OCI-LY7 (cell line): ENCODE results near the gene RPL38.

Experiments
- EZH2phosphoT487 ChIP-seq: fragments of 200-600 bp; sonication (generic); IDR thresholded peaks from 2 replicates; pipeline ENCODE4 v1.6.1; 2018; ENCODE audit warnings: low read depth, borderline replicate concordance, mild to moderate bottlenecking, mixed run types, antibody characterized with exemption, low read length, moderate library complexity, mixed read lengths
- TF ChIP-seq, protein P1 (sequence below): fragments of 200-600 bp; sonication (generic); conservative IDR thresholded peaks from 2 replicates; pipeline ENCODE4 v1.5.1; 2014; ENCODE audit warnings: mild to moderate bottlenecking, antibody characterized with exemption, low read length, moderate library complexity, mixed read lengths

DNA sequence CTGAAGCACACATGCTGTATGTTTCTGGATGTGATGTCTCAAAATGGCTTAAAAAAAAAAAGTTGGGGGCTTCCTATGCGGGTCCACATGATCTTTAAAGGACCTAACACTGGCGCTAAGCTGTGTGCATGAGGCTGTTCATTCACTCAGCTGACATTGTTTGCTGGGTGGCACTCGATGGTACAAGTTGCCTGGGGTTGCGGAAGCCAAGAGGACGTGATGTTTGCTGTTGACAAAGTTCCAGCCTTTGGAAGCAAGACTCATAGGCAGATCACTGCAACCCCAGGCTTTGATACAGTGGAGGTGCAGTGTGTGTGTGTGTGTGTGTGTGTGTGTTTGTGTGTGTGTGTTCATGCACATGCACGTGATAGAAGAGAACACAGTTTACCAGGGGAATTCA is 41.1 kb downstream of the RPL38 start:
- TF ChIP-seq, protein P1, sequence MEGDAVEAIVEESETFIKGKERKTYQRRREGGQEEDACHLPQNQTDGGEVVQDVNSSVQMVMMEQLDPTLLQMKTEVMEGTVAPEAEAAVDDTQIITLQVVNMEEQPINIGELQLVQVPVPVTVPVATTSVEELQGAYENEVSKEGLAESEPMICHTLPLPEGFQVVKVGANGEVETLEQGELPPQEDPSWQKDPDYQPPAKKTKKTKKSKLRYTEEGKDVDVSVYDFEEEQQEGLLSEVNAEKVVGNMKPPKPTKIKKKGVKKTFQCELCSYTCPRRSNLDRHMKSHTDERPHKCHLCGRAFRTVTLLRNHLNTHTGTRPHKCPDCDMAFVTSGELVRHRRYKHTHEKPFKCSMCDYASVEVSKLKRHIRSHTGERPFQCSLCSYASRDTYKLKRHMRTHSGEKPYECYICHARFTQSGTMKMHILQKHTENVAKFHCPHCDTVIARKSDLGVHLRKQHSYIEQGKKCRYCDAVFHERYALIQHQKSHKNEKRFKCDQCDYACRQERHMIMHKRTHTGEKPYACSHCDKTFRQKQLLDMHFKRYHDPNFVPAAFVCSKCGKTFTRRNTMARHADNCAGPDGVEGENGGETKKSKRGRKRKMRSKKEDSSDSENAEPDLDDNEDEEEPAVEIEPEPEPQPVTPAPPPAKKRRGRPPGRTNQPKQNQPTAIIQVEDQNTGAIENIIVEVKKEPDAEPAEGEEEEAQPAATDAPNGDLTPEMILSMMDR: no peak
- TF ChIP-seq EZH2phosphoT487: no peak
